ENCODE measurements around the gene CHAT. TPM values are rescaled to one million over a fixed set of nuclear protein-coding genes. Genes with fewer than 3 reads are reported as not detected.

Gene CHAT
- total RNA-seq, 1 experiment from 2014 or later: not detected

DNA sequence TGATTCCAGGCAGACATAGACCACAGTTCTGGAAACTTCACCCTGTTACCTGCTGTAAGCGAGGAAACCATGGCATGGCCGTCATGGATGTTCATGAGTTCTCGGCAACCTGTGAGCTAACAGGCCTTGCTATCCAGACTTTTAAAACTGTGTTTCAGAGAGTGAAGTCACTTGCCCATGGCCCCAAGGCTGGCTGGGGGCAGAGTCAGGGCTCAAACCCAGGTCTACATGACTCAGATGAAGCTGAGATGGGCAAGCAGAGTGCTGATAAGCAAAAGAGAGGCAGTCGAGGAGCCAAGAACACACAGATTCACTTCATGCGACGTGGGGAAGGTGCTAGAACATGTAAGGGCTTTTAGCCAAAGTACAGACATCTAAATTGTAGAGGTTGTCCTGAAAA, 97.1 kb downstream of the CHAT start:
- Histone ChIP-seq H2BK20ac (ENCODE audit: low read depth, low read length, poor library complexity, severe bottlenecking) (no peak overlapping the region), H2BK12ac (ENCODE audit: insufficient read length, low read depth, low read length) (no peak overlapping the region), H3K4me2 (ENCODE audit: insufficient read depth, insufficient read length, low read length) (no peak overlapping the region), H2BK5ac (ENCODE audit: insufficient read length, low read length) (no peak overlapping the region), H3K79me1 (ENCODE audit: insufficient read depth, low read depth, low read length, poor library complexity, severe bottlenecking) (no peaks in the 10 kb centered on the region), H3K9ac (ENCODE audit: extremely low read depth, insufficient read length, low read length) (no peak overlapping the region), H2BK15ac (ENCODE audit: low read depth, low read length) (no peak overlapping the region), H3K23ac (ENCODE audit: insufficient read length, low read depth, low read length) (no peak overlapping the region), H2AFZ (ENCODE audit: low read length) (no peak overlapping the region), H3K4me1 (ENCODE audit: insufficient read depth, low read length) (no peaks in the 10 kb centered on the region), H2BK120ac (ENCODE audit: low read depth, low read length, poor library complexity, severe bottlenecking) (no peak overlapping the region), H2AK5ac (ENCODE audit: insufficient read length, low read length) (no peak overlapping the region), H3K23me2 (ENCODE audit: insufficient read length, low read depth, low read length, poor library complexity, severe bottlenecking) (no peaks in the 10 kb centered on the region), H3K4ac (ENCODE audit: low read depth, low read length) (no peak overlapping the region), H3K79me2 (ENCODE audit: insufficient read depth, low read length) (no peaks in the 10 kb centered on the region), H3K9me3 (ENCODE audit: control insufficient read depth, low read depth, low read length) (no peaks in the 10 kb centered on the region), H3K27ac (ENCODE audit: insufficient read length, low read depth, low read length) (no peak overlapping the region), H3K56ac (ENCODE audit: insufficient read length, low read depth, low read length) (no peak overlapping the region), H3K14ac (ENCODE audit: insufficient read depth, low read length) (no peak overlapping the region), H4K5ac (ENCODE audit: insufficient read length, low read depth, low read length) (no peak overlapping the region), H3K18ac (ENCODE audit: insufficient read length, low read depth, low read length) (no peak overlapping the region), H4K8ac (replicated peaks; ENCODE audit: insufficient read length, low read depth, low read length) (no peak overlapping the region), H3K27me3 (ENCODE audit: insufficient read depth, low read length) (no peaks in the 10 kb centered on the region), H3T11ph (ENCODE audit: low read length) (no peak overlapping the region), H4K20me1 (ENCODE audit: control insufficient read depth, insufficient read depth, insufficient read length) (no peaks in the 10 kb centered on the region), H4K91ac (ENCODE audit: insufficient read length, low read depth, low read length) (no peak overlapping the region)
- H3K4me3 Mint-ChIP-seq: no peak overlapping the region
- H3K36me3 Mint-ChIP-seq (ENCODE audit: insufficient read depth in 1 of 3, low read depth in 3 of 3): peaks cover 8 to 15% (median 9%) of the 10 kb centered on the region in 3 experiments; a peak in 4 of 7 replicates
- H3K27ac Mint-ChIP-seq: peak overlapping the region in 1 of 3 experiments; percentile 38; a peak in 1 of 7 replicates
- peaks cover 12 to 16% of the 10 kb centered on the region in 2 experiments for H3K9me3 Mint-ChIP-seq
- H3K27me3 Mint-ChIP-seq (ENCODE audit: low read depth): peaks cover 48% of the 10 kb centered on the region
- no peaks in the 10 kb centered on the region for H3K4me1 Mint-ChIP-seq
- no CpG with 5 or more reads among the region's 6 CpGs for WGBS (ENCODE audit: extremely low coverage, insufficient read length, low lambda C conversion rate)
- DNase-seq: no peak
- TF ChIP-seq, protein P1, sequence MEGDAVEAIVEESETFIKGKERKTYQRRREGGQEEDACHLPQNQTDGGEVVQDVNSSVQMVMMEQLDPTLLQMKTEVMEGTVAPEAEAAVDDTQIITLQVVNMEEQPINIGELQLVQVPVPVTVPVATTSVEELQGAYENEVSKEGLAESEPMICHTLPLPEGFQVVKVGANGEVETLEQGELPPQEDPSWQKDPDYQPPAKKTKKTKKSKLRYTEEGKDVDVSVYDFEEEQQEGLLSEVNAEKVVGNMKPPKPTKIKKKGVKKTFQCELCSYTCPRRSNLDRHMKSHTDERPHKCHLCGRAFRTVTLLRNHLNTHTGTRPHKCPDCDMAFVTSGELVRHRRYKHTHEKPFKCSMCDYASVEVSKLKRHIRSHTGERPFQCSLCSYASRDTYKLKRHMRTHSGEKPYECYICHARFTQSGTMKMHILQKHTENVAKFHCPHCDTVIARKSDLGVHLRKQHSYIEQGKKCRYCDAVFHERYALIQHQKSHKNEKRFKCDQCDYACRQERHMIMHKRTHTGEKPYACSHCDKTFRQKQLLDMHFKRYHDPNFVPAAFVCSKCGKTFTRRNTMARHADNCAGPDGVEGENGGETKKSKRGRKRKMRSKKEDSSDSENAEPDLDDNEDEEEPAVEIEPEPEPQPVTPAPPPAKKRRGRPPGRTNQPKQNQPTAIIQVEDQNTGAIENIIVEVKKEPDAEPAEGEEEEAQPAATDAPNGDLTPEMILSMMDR (conservative IDR thresholded peaks at IDR 0.05): no peak
